Astrocyte (in vitro differentiated cells and primary cell): ENCODE results near the gene AAMDC.

Source experiments
- CTCF ChIP-seq: IDR thresholded peaks from 2 replicates; pipeline ENCODE4 v1.5.1; 2011; ENCODE audit warnings: low read depth, mild to moderate bottlenecking, inconsistent platforms, low read length, moderate library complexity; ENCODE audit not compliant: insufficient read depth
- EZH2 ChIP-seq: IDR thresholded peaks from 2 replicates; pipeline ENCODE4 v1.6.1; 2012; ENCODE audit warnings: mild to moderate bottlenecking, low read length, inconsistent platforms; ENCODE audit not compliant: insufficient read depth

DNA sequence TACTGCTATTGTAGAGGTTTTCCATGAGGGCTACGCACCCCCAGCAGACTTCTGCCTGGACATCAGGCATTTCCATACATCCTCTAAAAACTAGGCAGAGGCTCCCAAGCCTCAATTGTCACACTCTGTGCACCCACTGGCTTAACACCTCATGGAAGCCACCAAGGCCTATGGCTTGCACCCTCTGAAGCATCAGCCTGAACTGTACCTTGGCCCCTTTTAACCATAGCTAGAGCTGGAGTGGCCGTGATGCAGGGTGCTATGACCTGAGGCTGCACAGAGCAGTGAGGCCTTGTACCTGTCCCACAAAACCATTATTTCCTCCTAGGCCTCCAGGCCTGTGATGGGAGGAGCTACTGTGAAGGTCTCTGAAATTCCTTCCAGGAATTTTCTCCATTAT, 33.9 kb downstream of the AAMDC start:
- TF ChIP-seq CTCF (no peak), EZH2 (no peak)
